Hindlimb muscle (tissue), 1 donor: ENCODE results near the gene BCR. TPM values are rescaled to one million over a fixed set of nuclear protein-coding genes. Genes with fewer than 3 reads are reported as not detected.
"Not testable (repeated sequence)": the region's sequence is repeated elsewhere in the genome, so short reads cannot be mapped to it uniquely, and the experiment has no call there.

ENCODE experiments used
- DNase-seq: peaks from one replicate; pipeline ENCODE4 v3.0.0-alpha.2; 2013
- polyA plus RNA-seq: library from polyadenylated mRNA; unstranded; fragments of 120-200 nt; gene quantifications from one replicate; pipeline ENCODE4 v1.2.1, GENCODE V29; 2013; ENCODE audit not compliant: insufficient read length

BCR gene
- polyA plus RNA-seq, 1 donor, result 18.6 TPM

DNA sequence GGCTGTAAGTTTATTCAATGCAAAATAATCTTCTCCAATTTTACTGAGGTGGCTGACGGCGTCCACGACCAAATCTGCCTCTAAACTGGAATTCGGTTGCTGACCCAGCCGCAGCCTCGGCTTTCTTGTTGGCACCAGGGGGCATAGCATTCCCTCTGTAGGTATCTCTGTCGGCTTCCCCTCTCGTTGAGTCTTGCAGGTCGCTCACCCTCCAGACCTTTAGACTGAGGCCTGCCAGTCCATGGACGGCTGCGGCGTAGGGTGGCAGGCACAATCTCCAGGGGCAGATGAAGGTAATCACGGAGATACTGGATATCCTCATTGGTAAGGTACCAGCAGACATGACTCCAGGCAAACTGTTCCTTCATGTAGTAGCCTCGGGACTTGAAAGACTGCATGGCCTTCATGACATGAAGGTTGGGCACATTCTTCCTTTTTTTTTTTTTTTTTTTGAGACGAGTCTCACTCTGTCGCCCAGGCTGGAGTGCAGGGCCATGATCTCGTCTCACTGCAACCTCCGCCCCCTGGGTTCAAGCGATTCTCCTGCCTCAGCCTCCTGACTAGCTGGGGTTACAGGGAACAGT is 142.3 kb downstream of the BCR start:
- not testable (repeated sequence) for DNase-seq

DNA sequence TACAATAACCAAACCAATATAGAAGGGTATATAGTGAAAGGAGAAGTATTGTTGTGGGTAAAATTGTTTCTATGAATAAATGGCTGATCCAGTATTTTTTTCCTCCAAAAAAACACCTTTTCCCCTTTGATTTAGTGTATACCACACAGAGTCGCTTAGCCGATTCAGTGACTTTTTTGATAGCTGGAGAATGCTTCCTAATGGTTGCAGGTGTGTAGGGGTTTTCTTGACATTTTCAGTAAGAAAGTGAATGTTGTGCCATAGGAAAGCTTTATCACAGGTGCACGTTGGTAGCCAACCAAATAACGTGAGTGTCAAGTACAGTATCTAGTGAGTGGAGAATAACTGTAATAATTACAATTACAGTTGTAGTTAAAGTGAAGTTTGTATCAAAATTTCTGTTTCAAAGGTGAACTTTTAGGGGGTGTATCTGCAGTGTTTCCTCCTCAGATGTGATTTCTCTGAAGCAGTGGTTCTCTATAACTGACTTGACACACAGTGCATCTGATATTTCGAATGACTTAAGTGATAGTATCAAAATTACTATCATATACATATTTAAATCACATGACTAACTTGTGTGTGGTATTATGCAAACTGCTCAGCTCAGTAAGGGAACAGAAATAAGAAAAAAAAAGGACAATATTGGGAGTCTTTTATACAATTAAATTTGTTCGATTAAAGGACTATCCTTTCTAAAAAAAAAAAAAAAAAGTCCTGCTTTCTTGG is 143.8 kb downstream of the BCR start:
- not testable (repeated sequence) for DNase-seq

DNA sequence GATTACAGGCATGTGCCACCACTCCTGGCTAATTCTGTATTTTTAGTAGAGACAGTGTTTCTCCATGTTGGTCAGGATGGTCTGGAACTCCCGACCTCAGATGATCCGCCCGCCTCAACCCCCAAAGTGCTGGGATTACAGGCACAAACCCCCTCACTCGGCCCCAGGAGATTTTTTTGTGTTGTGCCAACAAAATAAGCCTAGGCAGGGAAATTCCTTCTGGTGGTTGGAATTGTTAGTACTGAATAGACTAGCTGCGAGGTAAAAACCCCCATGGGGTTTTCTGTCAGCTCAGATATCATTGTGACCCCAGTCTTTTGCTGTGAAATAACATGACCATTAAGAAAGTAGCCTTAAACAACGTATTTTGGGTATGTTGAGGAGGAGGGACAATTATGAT is 144.9 kb downstream of the BCR start:
- DNase-seq, result no peak

DNA sequence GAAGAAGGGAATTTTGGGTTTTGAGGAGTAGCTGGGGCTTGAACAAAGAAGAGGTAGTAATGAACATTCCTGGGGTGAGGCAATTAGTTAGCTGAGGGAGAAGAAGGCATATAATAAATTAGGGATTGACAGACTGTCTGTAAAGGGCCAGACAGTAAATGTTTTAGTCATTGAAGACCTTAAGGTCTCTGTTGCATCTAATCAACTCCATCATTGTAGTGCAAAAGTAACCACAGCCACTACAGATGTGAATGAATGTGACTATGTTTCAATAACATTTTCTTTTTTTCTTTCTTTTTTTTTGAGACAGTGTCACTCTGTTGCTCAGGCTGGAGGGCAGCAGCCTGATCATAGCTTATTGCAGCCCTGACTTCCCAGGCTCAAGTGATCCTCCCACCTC is 153.5 kb downstream of the BCR start:
- DNase-seq, result not testable (repeated sequence)

DNA sequence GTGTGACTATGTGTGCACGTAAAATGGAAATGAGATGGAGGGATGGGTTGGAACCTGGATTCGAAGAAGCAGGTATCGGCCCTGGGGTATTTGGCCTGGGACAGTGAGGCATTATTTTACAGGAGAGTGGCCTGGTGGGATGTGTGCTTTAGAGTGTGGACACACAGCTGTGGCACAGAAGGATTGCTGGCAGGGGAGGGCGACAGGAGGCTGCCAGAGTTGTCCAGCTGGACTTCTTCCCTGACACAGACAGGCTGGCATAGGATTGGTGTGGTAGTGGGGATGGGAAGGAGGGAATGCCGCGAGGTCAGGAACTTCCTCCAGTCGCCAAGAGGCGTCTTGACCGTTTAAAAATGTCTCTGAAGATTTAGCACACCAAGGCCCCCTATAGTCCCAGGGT is 157.4 kb downstream of the BCR start:
- not testable (repeated sequence) for DNase-seq

DNA sequence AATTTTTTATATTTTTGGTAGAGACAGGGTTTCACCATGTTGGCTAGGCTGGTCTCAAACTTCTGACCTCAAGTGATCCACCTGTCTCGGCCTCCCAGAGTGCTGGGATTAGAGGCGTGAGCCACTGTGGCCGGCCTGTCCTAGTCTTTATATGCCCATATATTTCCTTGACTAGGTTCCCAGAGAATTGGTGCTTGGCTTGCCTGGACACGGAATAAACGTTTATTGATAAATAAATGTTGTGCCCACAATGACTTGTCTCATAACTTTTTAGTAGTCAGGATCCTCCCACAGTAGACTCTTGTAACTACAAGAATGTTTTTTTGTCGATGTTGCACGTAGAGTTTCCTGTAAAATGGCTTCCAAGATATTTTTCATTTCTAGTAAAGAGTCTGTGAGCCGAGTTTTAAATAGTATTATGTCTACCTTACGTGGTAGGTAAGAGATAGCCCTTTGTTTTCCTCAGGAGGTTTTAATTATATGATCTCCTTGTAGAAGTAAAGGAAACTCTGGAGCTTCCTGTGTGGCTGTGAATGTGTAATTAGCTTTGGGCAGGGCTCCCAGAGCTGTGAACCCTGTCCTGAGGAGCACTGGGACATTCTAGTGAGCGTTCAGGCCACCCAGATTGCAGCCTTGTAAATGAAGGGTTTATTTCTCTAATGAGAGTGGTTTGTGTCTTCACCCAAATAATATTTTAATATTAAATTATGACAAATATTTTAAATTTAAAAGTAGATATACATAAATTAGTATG is 161.8 kb downstream of the BCR start:
- not testable (repeated sequence) for DNase-seq

DNA sequence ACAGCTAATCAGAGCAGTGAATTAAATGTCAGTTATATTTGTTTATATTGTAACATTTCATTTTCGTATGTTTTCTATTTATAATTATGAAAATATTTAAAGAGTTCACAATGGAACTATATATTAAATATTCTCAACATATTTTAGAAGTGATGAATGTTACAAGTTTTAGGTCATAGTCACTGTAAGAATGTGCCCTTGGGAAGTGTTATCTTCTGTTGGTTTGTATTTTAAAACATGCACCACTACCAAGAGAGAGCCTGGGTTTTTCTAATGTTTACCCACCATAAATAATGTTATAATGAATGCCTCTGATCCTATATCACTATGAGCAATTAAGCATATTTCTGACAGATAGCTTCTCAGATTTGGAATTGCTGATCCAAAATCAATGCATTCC is 171.0 kb downstream of the BCR start:
- no peak for DNase-seq

DNA sequence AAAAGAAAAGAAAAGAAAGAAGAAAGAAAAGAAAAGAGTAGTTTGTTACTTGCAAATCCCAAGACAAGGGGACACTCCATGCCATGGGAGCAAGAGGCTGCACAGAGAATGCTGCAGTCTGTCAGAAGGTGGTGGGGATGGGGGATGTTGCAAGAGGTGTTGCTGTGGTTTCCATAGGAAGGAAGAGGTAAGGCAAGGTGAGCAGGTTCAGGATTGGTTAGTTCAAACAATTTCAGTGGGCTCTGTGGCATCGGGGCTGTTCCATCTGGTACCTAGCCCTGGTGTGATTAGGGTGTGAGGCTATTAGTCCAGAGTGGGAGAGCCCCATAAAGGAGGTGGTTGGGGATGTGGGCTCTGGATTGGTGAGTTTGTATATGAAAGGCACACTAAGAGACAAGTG is 172.7 kb downstream of the BCR start:
- DNase-seq, result no peak

DNA sequence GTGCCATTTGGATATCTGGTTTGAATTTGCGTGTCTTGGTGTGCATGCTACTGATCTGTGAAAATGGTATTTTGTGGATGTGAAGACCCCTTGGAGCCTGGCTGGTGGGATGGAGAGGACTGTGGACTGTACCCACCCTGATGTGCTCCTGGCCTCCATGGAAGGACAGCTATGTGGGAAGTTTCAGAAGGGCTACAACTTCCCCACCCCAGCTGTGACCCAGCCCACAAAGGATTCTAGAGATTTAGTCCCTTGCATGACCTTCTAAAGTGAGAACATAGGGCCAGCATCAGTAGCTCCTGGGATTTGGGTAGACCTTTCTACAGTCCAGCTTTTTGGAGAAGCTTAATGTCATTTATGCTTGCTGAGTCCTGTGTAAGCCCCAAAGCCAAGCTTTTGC is 173.4 kb downstream of the BCR start:
- no peak for DNase-seq

DNA sequence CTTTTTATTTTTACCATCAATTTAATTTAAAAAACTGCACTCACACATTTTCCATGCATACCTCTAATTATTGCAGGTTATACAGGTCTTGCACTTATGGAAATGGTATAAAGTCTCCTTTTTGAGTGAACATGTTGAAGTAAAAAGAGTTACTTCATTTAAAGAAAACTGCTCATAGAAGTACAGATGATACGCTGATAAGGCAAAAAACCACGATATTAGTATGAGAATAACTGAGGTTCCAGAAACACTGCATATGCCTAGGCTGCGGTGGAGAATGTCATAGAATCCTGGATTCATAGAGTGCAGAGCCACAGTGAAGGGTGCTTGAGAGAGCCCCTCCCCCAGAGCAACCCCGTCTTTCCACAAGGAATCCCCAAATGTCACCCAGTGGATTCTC is 175.8 kb downstream of the BCR start:
- no peak for DNase-seq

DNA sequence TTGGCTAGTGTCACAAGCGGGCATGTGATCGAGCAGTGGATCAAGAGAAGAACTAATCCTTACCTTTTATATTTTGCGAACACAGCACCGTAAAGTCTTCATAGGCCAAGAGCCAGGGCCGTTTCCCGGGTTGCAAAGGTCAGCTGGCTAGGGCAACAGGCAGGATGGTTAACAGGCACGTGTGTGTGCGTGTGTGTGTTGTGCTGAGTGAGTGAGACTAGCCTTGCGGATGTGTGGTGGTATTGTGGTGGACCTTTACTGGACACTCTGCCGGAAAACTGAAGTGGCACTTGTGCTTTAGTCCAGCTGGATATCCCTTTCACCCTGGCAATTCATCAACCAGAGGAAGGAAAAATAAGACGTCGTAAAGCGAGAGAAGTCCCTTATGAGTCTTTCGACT is 176.7 kb downstream of the BCR start:
- no peak for DNase-seq

DNA sequence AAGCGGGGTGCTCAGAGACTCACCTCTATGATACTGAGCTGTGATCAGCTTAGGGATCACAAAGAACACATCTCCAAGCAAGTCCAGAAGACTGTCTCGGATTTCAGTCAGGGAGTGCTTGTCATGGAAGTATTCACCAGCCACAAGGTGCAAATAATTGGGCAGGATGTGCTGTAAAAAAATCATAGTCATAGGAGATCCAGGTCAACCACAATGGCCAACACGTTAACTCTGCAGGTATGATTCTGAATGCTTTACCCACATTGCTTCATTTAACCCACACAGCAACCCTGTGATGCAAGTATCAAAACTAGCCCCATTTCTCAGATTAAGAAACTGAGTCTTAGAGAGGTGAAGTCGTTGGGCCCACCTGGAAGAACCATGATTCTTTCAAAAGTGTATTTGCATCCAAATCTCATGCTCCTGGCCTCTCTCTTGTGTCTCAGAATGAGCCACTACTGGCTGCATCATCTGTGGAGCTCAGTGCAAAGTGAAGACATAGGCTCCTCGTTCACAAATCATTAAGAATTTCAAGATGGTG is 179.3 kb downstream of the BCR start:
- DNase-seq, result no peak

DNA sequence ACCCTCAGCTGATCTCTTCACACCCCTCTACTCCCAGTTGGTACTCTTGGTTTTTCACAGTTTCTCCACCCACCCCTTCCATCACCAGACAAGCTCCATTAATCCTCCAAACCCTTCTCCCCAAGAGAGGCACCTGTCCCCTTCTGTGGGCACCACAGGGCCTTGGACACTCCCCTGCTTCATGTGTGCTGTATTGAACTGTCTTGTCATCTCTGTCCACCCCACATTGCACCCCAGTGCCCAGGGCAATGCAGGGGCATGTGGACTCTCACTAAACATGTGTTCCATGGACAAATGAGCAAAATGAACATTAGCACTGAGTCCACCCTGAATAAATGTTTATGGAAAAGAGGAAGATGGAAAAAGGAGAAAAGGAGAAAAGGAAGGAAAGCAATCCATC is 181.4 kb downstream of the BCR start:
- no peak for DNase-seq

DNA sequence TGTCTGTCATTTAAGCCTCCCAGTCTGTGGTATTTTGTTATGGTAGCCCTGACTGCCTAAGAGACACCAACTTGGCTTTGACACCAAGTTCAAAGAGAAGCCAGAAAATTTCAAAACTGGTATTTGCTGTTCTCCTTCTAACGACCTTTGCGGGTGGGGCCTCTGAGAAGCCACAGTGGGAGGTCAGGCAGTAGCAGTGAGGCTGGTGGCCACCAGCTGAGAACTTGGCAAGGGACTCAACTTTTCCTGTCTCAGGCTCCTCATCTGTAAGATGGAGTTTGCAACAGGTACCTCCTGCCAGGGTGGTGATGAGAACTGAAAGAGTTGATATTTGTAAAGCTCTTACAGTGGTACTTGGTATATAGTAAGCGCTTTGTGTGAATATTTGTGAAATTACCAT is 183.4 kb downstream of the BCR start:
- no peak for DNase-seq

DNA sequence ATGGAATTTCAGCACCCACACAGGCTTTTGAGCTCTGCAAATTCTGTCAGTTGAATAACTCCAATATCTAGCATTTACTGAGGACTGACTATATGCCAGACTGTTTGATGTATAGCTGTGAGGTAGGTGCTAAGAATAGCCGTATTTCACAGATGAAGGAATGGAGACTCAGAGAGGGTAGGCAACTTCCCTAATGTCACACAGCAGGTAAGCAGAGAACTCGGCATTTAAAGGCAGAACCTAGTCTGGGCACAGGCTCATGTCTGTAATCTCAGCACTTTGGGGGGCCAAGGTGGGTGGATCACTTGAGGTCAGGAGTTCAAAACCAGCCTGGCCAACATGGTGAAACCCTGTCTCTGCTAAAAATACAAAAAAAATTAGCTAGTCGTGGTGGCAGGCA is 184.1 kb downstream of the BCR start:
- no peak for DNase-seq

DNA sequence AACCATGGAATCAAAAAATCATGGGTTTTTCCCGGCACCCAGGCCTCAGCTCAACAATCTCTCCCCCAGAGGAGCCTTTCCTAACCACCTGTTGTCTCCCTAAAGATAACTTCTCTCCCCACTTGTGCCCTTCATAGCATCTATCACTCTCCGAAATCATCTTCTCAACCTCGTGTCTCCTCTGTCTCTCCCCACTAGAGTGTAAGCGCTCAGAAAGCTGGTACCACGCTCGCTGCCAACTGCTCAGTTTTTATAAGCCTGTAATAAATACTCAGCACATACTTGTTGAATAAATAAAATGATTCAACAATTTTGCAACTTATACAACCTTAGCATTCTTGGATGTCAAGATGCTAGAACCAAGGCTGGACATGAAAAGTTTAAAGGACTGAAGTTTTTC is 185.2 kb downstream of the BCR start:
- DNase-seq, result no peak

DNA sequence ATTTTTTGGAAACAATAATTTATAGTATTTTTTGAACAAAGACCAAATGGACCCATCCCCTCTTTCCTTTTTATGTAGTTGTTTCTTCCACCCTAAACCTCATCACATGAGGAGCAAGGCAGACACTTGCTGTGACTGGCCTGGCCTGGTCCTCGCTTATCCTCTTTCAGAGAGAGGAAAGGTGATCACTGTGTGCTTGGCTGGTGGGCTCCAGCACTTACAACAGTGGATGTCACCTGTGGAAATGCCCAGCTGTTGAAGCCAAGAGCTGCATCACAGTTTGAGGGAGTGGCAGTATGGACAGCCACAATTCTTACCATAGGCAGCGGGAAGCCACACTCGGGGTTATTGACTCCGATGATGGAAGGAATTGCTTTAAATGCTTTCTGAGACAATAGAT is 185.7 kb downstream of the BCR start:
- no peak for DNase-seq

DNA sequence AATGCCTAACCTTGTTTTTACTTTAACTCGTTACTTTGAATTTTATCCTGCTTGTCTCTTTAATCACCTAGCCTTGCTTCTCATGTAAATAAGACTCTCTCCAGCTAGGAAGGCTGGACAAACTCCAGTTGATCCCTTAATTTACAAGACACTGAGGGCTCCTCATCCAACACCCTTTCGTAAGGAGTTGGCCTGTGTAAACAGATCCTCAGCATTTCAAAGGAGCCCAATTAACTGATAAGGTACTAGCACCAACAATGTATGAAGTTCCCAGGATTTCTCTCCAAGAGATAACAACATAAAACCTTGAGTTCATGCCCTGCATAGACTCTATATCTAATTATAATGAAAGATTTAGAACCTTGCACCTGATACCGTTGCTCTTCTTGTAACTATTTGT is 186.9 kb downstream of the BCR start:
- DNase-seq, result not testable (repeated sequence)

Other genes with a start within 250 kb of the BCR start
- 3.4 TPM for gene GNAZ, start 110.0 kb upstream of the BCR start, polyA plus RNA-seq
- 1.7 TPM for gene RSPH14, start 38.5 kb upstream of the BCR start, polyA plus RNA-seq
- gene RAB36, start 35.0 kb upstream of the BCR start, polyA plus RNA-seq, result 1.9 TPM